SK-N-SH (cell line): Measurements from ENCODE around the gene ZFYVE9. TPM values are rescaled to one million over a fixed set of nuclear protein-coding genes. Genes with fewer than 3 reads are reported as not detected.

Experiments used
- CTCF ChIA-PET: fragments of 300-600, 350-600 bp; formaldehyde crosslinking; extraction: SDS; loops from one replicate; lab custom pipeline; 2021; lab: Yijun Ruan, JAX
- POLR2A ChIA-PET: fragments of 350-600 bp; sonication (Branson Sonifier 250); formaldehyde crosslinking; extraction: SDS; loops from one replicate; lab custom pipeline; 2020; ENCODE audit warnings: antibody characterized with exemption, inconsistent platforms; lab: Yijun Ruan, JAX
- DNase-seq: peaks from one replicate; pipeline ENCODE4 v3.0.0; 2012
- H2AFZ ChIP-seq: fragments of 200-600 bp; sonication (generic); 2 replicates; pipeline ENCODE4 v1.8.1; 2016; ENCODE audit warnings: antibody characterized with exemption, mild to moderate bottlenecking, low read depth
- H3F3A ChIP-seq: fragments of 200-600 bp; sonication (generic); replicated peaks from 2 replicates; pipeline ENCODE3; 2016; ENCODE audit warnings: antibody characterized with exemption, mild to moderate bottlenecking; ENCODE audit not compliant: insufficient read depth
- H3K27ac ChIP-seq, 2 experiments: fragments of 200-500 bp in 1 of 2; fragments of 200-600 bp in 1 of 2; sonication (Bioruptor generic) in 1 of 2; sonication (generic), shearing (Covaris generic) in 1 of 2; 2 replicates each; pipeline versions ENCODE4 v1.5.1 to v1.6.1; 2014 to 2016; ENCODE audit warnings: low read depth in 2 of 2, inconsistent platforms in 1 of 2, low read length in 1 of 2, mild to moderate bottlenecking in 1 of 2, mixed read lengths in 1 of 2
- H3K27me3 ChIP-seq: fragments of 200-600 bp; sonication (generic), shearing (Covaris generic); 2 replicates; pipeline ENCODE4 v1.6.1; 2016; ENCODE audit warnings: mixed run types; ENCODE audit not compliant: insufficient read depth
- H3K36me3 ChIP-seq, 2 experiments: fragments of 200-500 bp in 1 of 2; fragments of 200-600 bp in 1 of 2; sonication (Bioruptor generic) in 1 of 2; sonication (generic) in 1 of 2; replicated peaks in 1 of 2; 2 replicates each; pipeline versions ENCODE3 to v1.5.1; 2014 to 2016; ENCODE audit warnings: low read length in 1 of 2, mild to moderate bottlenecking in 1 of 2; ENCODE audit not compliant: insufficient read depth in 2 of 2, control insufficient read depth in 1 of 2
- H3K4me1 ChIP-seq, 2 experiments: fragments of 200-500 bp in 1 of 2; fragments of 200-600 bp in 1 of 2; sonication (Bioruptor generic) in 1 of 2; sonication (generic), shearing (Covaris generic) in 1 of 2; 2 replicates each; pipeline versions ENCODE4 v1.5.1 to v1.6.1; 2014 to 2016; ENCODE audit warnings: low read depth in 1 of 2, low read length in 1 of 2, mixed run types in 1 of 2; ENCODE audit not compliant: insufficient read depth in 2 of 2, control insufficient read depth in 1 of 2
- H3K4me2 ChIP-seq: fragments of 200-600 bp; sonication (generic), shearing (Covaris generic); 2 replicates; pipeline ENCODE4 v1.6.1; 2017; ENCODE audit warnings: mixed run types
- H3K4me3 ChIP-seq, 2 experiments: fragments of 200-500 bp in 1 of 2; fragments of 200-600 bp in 1 of 2; sonication (Bioruptor generic) in 1 of 2; sonication (generic), shearing (Covaris generic) in 1 of 2; 2 replicates each; pipeline versions ENCODE4 v1.5.1 to v1.8.1; 2014 to 2016; ENCODE audit warnings: low read depth in 2 of 2, inconsistent platforms in 1 of 2, low read length in 1 of 2, mild to moderate bottlenecking in 1 of 2, mixed read lengths in 1 of 2, moderate library complexity in 1 of 2
- H3K79me2 ChIP-seq: fragments of 200-600 bp; sonication (generic); 2 replicates; pipeline ENCODE4 v1.8.1; 2017; ENCODE audit warnings: mild to moderate bottlenecking; ENCODE audit not compliant: insufficient read depth
- H3K9ac ChIP-seq: fragments of 200-600 bp; sonication (generic); 2 replicates; pipeline ENCODE4 v1.6.1; 2017; ENCODE audit warnings: mixed run types
- H3K9me2 ChIP-seq: fragments of 200-600 bp; sonication (generic); 2 replicates; pipeline ENCODE4 v1.6.1; 2017; ENCODE audit warnings: mixed run types
- H3K9me3 ChIP-seq: fragments of 200-600 bp; sonication (generic); 2 replicates; pipeline ENCODE4 v1.6.1; 2017; ENCODE audit warnings: mixed run types, mild to moderate bottlenecking, moderate library complexity
- H4K20me1 ChIP-seq: fragments of 200-600 bp; sonication (generic); 2 replicates; pipeline ENCODE4 v1.6.1; 2017; ENCODE audit warnings: mild to moderate bottlenecking, mixed run types; ENCODE audit not compliant: insufficient read depth
- EP300 ChIP-seq, 2 experiments: IDR thresholded peaks; 2 replicates each; pipeline versions ENCODE4 v1.4.0 to v1.6.1; 2012; ENCODE audit warnings: borderline replicate concordance in 1 of 2, low read depth in 1 of 2, low read length in 1 of 2
- EZH2phosphoT487 ChIP-seq: fragments of 200-600 bp; sonication (generic); IDR thresholded peaks from 2 replicates; pipeline ENCODE4 v1.6.1; 2017; ENCODE audit warnings: low read depth, mixed run types, mild to moderate bottlenecking, antibody characterized with exemption, moderate library complexity, borderline replicate concordance
- FOSL2 ChIP-seq: IDR thresholded peaks from 2 replicates; pipeline ENCODE4 v1.4.0; 2012; ENCODE audit warnings: low read depth, mild to moderate bottlenecking, moderate library complexity, borderline replicate concordance
- FOXJ3 ChIP-seq: sonication (generic); formaldehyde crosslinking; IDR thresholded peaks from 2 replicates; pipeline ENCODE4 v1.5.1; 2020; ENCODE audit warnings: mild to moderate bottlenecking, missing genetic modification reagents
- IRF3 ChIP-seq: fragments of 150-350 bp; IDR thresholded peaks from 2 replicates; pipeline ENCODE4 v1.6.1; 2016; ENCODE audit warnings: mild to moderate bottlenecking, low read depth, low read length
- MAX ChIP-seq: IDR thresholded peaks from 2 replicates; pipeline ENCODE4 v1.4.0; 2012; ENCODE audit warnings: low read depth
- MEF2A ChIP-seq: IDR thresholded peaks from 2 replicates; pipeline ENCODE4 v1.4.0; 2012; ENCODE audit warnings: low read depth, borderline replicate concordance
- MXI1 ChIP-seq: IDR thresholded peaks from 2 replicates; pipeline ENCODE4 v1.6.1; 2012; ENCODE audit warnings: mild to moderate bottlenecking, low read depth, low read length, improper control_type of control experiment
- NFIC ChIP-seq: IDR thresholded peaks from 2 replicates; pipeline ENCODE4 v1.4.0; 2012; ENCODE audit warnings: borderline replicate concordance
- NRF1 ChIP-seq: IDR thresholded peaks from 2 replicates; pipeline ENCODE4 v1.6.1; 2012; ENCODE audit warnings: low read depth, mild to moderate bottlenecking, low read length
- POLR2AphosphoS5 ChIP-seq: IDR thresholded peaks from 2 replicates; pipeline ENCODE4 v1.6.1; 2012; ENCODE audit warnings: low read depth, low read length
- RAD21 ChIP-seq: IDR thresholded peaks from 2 replicates; pipeline ENCODE4 v1.6.1; 2012; ENCODE audit warnings: mild to moderate bottlenecking, low read length
- RXRA ChIP-seq: IDR thresholded peaks from 2 replicates; pipeline ENCODE4 v1.4.0; 2012; ENCODE audit warnings: low read depth, mild to moderate bottlenecking, borderline replicate concordance
- SIN3A ChIP-seq: IDR thresholded peaks from 2 replicates; pipeline ENCODE4 v1.6.1; 2012; ENCODE audit warnings: low read depth, mild to moderate bottlenecking, low read length, moderate library complexity, borderline replicate concordance
- SMC3 ChIP-seq: IDR thresholded peaks from 2 replicates; pipeline ENCODE4 v1.6.1; 2012; ENCODE audit warnings: low read depth, low read length, improper control_type of control experiment
- TAF1 ChIP-seq: IDR thresholded peaks from 2 replicates; pipeline ENCODE4 v1.6.1; 2012; ENCODE audit warnings: low read depth, mild to moderate bottlenecking, low read length, moderate library complexity, borderline replicate concordance
- USF1 ChIP-seq: IDR thresholded peaks from 2 replicates; pipeline ENCODE4 v1.4.0; 2012; ENCODE audit warnings: low read depth, borderline replicate concordance
- YY1 ChIP-seq: IDR thresholded peaks from 2 replicates; pipeline ENCODE4 v1.4.0; 2012; ENCODE audit warnings: low read depth, mild to moderate bottlenecking
- ZBTB33 ChIP-seq: IDR thresholded peaks from 2 replicates; pipeline ENCODE4 v1.4.0; 2012; ENCODE audit warnings: low read depth, borderline replicate concordance
- WGBS: methylation state at CpG from one replicate; pipeline ENCODE4 v1.1.6; 2017; ENCODE audit warnings: low lambda C conversion rate; 5-methylcytosine and 5-hydroxymethylcytosine counted together
- polyA plus RNA-seq, 3 experiments: library from polyadenylated mRNA; depleted of rRNA; stranded (reverse); fragments of >200 nt; gene quantifications; 2 replicates each; pipeline ENCODE4 v1.2.3, GENCODE V29; 2012

The ZFYVE9 gene
- polyA plus RNA-seq, 1 of the 3 experiments (the other 2 are of a cell fraction) = 4.1 TPM

- H4K20me1 ChIP-seq = no peaks in the 10 kb centered on the region
- H2AFZ ChIP-seq = no peak overlapping the region
- TF ChIP-seq NRF1 (no peak), MXI1 (no peak), MAX (no peak), IRF3 (no peak), MEF2A (no peak), RAD21 (no peak), TAF1 (no peak), ZBTB33 (no peak), SMC3 (no peak), FOXJ3 (CRISPR knock-in tag) (no peak), RXRA (no peak), EP300 (IDR thresholded peaks at IDR 0.05; ENCODE audit: borderline replicate concordance in 1 of 2, low read depth in 1 of 2, low read length in 1 of 2) (no peak), EZH2phosphoT487 (no peak), POLR2AphosphoS5 (no peak), SIN3A (no peak), USF1 (no peak), YY1 (no peak), FOSL2 (no peak), NFIC (no peak)
- no peak for DNase-seq
- no peaks in the 10 kb centered on the region for H3K4me1 ChIP-seq
- H3K79me2 ChIP-seq = no peaks in the 10 kb centered on the region
- ChIA-PET CTCF (interaction anchor here (1.5 kb wide), 1 partner anchor 179 kb away, joined by 4 read pairs; no protein-coding TSS in a partner anchor), POLR2A (interaction anchor here (0.5 to 0.6 kb wide), 2 partner anchors 208 to 820 kb away, joined by 3 to 4 read pairs; no protein-coding TSS in a partner anchor)
- H3F3A ChIP-seq = peaks cover 5% of the 10 kb centered on the region
- no peaks in the 10 kb centered on the region for H3K27me3 ChIP-seq
- H3K9me3 ChIP-seq = no peaks in the 10 kb centered on the region
- 87% methylated on average over 5 of the region's 11 CpGs for WGBS
- H3K4me2 ChIP-seq = no peak overlapping the region
- no peak overlapping the region for H3K9ac ChIP-seq
- no peak overlapping the region for H3K4me3 ChIP-seq
- H3K27ac ChIP-seq = no peak overlapping the region
- H3K36me3 ChIP-seq = peaks cover 0 to 15% of the 10 kb centered on the region in 2 experiments
- H3K9me2 ChIP-seq = no peaks in the 10 kb centered on the region
These were observed 164.5 kb downstream of the ZFYVE9 start for GRCh38 chr1:52306227-52307006.
